Occipital lobe (tissue), 2 donors: Measurements from ENCODE around the gene VPS37D. TPM values are rescaled to one million over a fixed set of nuclear protein-coding genes. Genes with fewer than 3 reads are reported as not detected.
A peak's percentile ranks its signal among the peaks of the same experiment; 100 is the strongest.

ENCODE experiments used
- DNase-seq: peaks from one replicate; lab custom pipeline; 2025; lab: John Stamatoyannopoulos, UW
- total RNA-seq: library from RNA; depleted of rRNA; stranded (reverse); fragments of >200 nt; gene quantifications from one replicate; pipeline ENCODE4 v1.2.3, GENCODE V29; 2014

Gene VPS37D
- total RNA-seq, 1 donor from 2014 or later = 21.5 TPM

DNA sequence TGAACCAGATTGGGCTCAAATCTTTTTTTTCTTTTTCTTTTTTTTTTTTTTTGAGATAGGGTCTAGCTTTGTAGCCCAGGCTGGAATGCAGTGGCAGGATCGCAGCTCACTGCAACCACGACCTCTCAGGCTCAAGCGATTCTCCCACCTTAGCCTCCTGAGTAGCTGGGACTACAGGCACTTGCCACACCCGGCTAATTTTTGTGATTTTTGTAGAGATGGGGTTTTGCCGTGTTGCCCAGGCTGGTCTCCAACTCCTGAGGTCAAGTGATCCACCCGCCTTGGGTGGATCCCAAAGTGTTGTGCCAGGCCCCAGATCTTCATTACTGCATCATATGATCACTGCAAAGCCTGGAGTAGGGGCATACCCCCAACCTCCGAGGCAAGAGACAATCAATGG is 12.9 kb downstream of the VPS37D start:
- no peak for DNase-seq

DNA sequence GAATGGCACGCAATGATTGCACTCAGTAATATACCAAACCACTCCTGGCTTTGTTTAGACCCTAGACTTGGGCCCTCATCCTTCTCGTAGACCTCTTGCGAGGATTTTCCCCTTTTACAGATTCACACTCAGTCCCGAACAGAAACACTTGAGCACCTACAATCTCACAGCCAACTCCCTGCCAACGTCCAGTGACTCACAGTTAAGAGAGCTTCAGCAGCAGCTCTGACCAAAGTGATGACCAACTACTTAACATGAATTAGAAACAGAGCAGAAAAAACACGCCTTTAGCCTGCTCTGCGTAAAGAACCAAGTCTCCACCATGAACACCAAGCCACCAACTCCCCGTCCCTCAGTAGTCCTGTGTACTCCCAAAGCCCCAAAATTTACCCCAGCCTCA is 13.4 kb downstream of the VPS37D start:
- DNase-seq = no peak

DNA sequence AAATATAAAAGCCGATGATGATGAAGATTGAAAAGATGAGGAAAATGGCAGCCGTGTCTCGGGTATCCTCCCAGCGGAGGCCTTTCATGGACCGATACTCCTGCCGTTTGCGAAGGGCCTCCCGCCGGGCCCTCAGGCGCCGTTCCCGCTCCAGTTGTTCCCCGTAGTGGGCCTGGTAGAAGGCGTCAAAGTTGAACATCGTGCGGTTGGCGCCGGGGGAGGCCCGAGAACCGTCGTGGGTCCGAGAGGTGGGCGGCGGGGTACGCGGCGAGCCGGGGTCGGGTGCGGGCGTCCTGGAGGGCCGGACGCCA is 15.1 kb downstream of the VPS37D start:
- no peak for DNase-seq

DNA sequence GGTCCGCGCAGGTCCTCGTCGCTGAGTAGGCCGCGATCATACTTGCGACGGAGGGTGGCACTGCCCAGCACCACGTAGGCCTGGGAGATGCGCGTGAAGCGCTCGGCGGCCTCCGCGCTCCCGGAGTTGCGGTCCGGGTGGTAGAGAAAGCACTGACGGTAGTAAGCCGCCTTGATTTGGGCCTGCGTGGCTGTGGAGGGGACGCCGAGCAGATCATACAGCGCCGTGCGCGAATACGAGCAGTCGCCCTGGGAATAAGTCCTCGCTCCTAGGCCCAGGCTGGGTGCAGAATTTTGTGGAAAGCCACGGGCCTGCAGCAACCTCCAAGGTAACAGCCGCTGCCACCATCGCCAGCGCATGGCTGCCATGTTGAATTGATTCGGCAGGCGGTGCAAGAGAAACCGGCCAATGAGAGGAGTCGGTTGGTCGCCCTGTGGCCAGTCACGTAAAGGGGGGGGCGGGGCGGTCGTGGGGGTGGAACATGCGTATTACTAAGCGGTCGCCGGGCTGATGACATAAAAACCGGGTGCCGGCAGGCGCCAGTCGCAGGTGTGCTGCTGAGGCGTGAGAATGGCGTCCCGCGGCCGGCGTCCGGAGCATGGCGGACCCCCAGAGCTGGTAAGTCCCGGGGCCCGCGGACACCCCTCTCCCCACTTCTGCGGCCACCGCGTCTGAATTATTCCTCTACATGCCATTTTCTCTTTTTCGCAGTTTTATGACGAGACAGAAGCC is 15.6 kb downstream of the VPS37D start, which contains the start of the genes BUD23 and DNAJC30:
Gene BUD23, plus strand, starts transcription at position 542 of the 732 bp plus-strand sequence. Its CDS starts 29 bp downstream, at position 571.
Gene DNAJC30, minus strand, starts transcription at position 398 of the 732 bp plus-strand sequence. Its CDS starts 30 bp downstream, at position 368.
- DNase-seq = peak; percentile 96

DNA sequence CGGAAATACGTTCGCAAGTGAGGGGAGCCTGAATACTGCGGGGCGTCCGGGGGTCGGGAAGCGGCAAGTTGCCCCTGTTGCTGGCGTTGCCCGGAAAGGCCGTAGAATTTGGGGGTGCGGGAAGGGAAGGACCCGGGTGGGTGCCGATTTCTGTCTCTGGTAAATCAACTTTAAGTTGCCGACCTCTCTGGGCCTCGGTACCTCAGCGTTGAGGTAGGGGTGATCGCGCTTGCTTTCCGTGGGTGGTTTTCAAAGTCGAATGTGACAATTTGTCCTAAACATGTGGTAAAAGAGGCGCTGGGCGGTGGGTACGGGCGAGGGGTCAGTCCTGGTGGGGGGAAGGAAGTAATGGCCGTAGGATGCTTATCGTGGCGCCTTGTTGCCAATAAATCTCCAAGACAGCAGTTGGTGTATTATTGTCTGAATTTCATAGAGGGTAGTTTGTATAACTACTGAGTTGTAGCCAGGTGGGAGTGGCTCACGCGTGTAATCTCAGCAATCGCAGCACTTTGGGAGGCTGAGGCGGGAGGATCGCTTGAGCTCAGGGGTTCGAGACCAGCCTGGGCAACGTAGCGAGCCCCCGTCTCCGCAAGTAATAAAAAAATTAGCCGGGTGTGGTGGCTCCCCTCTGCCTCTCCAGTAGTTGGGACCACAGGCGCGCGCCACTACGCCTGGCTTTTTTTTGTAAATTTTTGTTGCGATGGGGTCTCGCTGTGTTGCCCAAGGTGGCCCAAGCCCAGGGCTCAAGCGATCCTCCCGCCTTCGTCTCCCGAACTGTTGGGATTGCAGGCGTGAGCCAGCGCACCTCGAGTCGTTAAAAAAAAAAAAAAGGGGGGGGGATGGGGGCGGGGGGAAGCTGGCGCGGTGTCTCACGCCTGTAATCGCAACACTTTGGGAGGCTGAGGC is 16.4 kb downstream of the VPS37D start:
- no peak for DNase-seq

DNA sequence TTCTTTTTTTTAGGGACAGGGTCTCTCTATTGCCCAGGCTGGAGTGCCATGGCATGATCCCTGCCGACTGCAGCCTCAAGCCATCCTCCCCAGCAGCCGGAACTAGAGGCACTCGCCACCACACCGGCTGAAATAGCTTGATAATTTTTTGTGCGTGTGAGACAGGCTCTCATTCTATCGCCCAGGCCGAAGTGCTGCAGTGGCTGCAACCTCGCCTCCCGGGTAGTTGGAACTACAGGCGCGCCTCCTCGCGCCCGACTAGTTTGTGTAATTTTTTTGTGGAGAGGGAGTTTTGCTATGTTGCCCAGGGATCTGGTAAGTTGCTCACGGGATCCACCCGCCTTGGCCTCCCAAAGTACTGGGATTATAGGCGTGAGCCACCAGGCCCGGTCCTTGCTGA is 17.7 kb downstream of the VPS37D start:
- DNase-seq = no peak

DNA sequence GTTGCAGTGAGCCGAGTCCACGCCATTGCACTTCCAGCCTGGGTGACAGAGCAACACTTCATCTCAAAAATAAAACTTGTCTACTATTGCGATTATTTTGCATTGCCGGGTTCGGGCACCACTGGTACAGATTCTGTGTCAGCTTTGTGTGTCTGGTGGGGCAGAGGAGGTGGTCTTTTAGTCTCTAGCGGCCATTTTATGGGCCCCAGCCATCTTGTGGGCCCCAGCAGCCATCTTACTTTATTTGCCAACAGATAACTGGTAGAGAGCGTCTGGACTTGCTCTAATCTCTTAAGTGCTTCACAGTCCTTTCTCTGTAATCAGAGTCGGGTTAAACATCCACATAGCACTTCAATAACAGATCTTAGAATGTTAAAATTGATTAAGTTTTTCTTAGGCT is 20.7 kb downstream of the VPS37D start:
- no peak for DNase-seq

DNA sequence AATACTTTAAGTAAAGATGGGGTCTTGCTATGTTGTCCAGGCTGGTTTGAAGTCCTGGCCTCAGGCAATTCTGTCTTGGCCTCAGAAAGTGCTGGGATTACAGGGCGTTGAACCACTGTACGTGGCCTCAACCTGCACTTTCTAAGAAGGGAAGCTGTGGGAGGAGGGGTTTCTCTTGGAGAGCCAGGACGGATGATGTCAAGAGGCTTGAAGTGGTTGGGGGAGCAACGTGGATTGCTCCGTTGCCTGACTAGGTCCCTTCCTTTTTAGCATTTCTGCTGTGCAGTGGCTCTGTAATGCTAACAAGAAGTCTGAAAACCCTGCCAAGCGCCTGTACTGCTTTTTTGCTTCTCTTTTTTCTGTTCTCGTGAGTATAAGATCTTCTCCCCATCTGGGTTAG is 23.0 kb downstream of the VPS37D start:
- DNase-seq = no peak

DNA sequence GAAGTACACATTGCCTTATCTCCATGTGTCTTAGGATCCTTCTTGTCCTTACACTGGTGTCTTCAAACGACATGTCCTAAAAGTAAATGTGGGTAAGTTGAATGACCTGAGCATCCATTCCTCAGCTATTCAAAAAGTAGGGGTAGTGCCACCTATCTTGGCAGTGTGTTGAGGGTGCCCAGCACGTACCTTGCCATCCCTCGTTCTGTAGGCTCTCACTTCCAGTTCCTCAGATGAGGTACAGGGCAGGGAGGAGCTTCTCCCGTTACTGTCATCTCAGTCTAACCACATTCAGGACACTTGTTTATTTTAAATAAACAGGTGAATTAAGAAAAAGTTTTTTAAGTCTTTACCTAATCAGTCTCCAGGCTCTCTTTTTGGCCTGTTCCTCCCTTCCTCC is 28.7 kb downstream of the VPS37D start:
- DNase-seq = no peak

DNA sequence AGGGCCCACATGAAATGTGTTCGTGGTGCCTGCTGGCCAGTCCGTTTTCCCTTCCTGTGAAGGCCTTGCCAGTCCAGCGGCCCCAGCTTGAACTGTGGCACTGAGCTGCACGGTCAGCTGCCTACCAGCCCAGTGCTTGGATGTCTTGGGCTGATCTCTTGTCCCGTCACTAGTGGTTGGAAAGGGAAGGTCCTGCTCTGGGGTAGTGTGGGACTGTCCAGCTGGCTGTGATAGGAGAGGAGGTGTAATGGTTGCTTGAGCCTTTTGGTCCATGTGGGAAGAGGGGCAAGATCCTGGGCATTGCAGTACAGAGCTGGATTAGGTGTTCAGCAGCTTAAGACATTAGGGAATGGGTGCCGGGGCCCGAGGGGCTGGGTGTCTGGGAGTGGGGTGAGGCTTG is 30.8 kb downstream of the VPS37D start:
- DNase-seq = no peak

DNA sequence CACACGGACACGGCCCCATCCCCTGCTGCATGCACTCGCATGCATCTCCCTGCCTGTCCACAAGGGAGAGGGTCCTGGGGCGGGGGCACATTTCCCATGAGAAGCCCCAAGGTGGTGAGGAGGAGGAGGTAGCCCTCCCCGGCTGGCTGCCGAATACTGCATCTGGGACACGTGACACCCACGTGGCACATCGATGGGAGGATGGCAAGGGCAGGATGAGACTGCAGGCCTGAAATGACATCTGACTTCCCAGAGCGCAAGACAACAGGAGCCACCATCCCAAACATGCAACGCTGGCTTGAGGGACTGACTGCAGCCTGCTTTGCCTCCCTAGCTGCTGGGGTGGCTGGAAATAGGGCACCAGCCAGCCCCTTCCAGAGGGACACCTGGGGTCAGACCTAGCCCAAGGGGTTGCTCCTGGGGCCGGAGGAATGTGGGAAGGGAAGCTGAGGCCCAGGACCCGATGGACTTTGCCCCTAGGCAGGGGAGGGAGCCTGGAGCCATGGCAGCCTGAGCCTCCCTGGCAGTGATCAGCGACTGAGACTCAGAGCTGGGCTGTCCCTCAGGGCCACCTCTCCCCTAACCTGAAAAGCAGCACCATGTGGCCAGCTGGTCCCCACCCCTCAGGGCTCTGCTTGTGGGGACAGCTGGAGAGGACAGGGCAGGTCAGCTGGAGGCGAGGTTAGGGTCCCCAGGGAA is 31.9 kb downstream of the VPS37D start:
- no peak for DNase-seq

DNA sequence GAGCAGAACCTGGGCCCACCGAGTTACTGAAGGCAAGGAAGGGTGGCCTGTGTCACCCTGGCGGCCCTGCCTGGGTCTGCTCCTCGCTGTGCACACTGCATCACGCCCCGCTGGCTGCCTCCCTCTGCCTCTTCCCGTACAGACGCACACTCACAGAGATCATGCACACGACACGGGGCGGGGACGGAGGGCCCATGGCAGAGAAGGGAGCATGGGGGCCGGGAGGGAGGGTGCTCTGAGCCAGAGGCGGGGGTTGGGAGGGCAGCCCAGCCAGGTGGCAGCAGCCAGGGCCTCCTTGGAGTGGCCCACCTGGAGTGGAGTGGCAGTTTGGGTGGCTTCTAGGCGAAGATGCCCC is 32.4 kb downstream of the VPS37D start:
- no peak for DNase-seq

DNA sequence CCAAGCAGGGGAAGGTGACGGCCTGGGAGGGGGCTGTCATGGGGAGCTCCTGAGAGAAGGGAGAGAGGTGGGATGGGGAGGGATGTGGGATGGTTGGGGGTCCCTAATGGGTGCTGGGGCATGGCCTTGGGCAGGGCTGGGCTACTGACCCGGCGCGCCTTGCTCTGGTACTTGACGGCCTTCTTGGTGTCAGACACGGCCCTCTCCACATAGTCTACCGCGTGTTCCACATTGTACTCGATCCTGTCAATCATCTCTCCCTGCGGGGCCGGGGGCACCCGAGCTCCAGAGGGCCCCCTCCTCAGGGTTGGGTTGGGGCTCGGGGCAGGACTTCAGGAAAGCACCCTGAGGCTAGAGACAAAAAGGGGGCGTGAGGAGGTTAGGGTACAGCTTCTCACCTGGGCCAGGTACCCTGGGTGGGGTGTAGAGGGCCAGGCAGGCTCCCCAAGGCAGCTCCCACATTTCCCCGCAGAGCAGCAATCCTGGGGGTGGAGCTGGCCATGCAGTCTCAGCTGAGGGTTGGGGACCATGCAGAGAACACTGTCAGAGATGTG is 33.0 kb downstream of the VPS37D start:
- no peak for DNase-seq

DNA sequence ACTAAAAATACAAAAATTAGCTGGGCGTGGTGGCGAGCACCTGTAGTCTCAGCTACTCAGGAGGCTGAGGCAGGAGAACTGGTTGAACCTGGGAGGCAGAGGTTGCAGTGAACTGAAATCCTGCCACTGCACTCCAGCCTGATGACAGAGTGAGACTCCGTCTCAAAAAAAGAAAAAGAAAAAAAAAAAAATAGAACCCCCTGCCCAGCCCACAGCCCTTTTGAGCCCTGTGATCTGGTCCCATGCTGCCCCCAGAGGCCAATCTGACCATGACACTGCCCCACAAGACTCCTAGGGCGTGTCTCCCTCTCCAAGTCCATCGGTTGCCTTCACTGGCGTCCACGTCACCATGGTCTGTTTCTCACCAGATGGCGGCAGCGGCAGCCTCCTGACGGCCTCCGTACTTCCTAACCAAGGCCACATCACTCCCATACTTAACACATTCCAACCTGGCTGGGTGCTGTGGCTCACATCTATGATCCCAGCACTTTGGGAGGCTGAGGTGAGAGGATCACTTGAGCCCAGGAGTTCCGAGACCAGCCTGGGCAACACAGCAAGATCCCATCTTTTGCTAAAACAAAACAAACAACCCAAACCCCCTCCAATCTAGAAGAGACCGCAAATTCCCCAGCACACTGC is 33.8 kb downstream of the VPS37D start:
- peak; percentile 43 for DNase-seq

DNA sequence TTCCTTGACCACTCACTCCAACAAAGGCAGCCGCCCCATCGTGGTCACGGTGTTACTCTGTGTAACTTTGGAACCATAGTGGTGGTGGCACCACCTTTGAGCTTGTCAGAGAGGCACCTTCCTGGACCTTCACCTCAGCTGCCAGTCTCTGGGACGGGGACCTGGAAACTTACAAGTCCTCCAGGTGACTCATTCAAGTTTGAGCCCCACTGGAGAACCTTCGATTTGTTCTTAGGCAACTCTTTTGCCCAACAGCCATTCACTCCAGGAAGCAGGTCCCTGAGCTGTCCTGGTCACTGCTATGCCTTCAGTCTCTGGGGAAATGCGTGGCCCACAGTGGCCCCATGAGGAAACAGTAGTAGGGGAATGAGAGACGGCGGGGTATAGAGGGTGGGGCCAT is 34.6 kb downstream of the VPS37D start:
- DNase-seq = no peak

DNA sequence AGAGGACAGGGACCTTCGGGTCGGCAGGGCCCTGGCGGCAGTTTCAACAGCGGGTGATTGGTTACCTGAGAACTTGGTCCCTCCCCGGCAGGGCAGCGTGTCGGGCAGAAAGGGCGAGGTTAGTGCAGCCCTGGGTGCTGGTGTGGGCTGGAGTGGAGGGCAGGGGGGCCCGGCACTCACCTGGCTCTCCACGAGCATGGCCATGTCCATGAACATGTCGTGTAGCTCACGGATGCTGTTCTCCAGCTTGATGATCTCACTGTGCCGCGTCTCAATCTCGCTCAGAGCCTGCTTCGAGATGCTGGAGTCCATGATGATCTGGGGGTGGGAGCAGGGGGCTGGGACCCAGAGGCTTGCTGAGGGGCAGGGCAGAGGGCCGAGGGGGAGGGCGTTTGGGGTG is 35.0 kb downstream of the VPS37D start:
- DNase-seq = no peak

DNA sequence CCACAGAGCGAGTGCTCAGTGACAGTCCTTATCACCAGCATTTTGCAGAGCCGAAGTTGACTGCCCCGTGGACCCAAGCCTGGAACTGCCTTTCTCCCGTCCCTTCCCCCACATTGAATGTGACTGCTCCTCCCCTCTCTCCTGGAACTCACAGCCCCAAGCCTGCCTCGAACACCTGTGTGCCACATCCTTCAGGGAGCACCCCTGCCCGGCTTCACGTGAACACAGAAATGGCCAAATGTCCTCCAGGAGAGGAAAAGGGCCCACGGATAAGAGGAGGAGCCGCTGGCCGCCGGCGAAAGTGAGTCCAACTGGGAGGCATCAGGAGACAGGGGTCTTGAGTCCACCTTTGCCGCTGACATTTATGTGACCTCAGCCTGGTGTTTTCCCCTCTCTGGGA is 35.6 kb downstream of the VPS37D start:
- no peak for DNase-seq

DNA sequence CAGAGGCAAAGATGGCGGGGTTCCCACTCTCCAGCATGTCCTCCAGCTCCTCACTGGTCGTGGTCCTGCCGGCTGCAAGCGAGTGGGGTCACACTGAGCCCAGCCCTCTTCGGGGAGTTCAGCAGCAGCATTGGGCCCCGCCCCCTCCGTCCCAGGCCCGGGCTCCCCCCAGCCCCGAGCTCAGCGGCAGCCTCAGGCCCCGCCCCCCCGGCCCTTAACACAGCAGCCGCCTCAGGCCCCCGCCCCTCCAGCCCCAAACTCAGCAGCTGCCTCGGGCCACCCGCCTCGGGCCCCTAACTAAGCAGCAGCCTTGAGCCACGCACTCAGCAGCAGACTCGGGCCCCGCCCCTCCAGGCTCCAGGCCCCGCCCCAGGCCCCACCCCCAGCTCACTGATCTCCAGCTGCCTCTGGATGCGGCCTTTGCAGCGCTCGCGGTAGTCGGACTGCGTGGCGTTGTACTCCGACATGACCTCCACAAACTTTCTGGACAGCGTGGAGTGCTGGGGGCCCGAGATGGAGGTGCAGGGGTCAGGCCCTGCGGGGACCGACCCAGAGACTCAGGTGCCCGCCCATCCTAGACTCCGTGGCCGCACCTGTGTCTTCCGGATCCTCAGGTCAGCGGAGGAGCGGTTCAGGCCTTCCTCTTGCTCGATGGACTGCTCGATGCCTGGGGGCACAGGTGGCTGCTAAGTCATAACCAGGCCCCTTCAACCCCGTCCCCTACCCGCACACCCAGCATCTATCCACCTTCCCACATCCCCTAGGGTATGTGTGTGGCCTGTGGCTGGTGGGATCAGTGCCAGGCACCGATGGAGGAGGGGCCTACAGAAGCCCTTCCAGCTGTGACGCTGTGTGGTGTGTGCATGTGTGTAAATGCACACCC is 36.4 kb downstream of the VPS37D start:
- DNase-seq = no peak

DNA sequence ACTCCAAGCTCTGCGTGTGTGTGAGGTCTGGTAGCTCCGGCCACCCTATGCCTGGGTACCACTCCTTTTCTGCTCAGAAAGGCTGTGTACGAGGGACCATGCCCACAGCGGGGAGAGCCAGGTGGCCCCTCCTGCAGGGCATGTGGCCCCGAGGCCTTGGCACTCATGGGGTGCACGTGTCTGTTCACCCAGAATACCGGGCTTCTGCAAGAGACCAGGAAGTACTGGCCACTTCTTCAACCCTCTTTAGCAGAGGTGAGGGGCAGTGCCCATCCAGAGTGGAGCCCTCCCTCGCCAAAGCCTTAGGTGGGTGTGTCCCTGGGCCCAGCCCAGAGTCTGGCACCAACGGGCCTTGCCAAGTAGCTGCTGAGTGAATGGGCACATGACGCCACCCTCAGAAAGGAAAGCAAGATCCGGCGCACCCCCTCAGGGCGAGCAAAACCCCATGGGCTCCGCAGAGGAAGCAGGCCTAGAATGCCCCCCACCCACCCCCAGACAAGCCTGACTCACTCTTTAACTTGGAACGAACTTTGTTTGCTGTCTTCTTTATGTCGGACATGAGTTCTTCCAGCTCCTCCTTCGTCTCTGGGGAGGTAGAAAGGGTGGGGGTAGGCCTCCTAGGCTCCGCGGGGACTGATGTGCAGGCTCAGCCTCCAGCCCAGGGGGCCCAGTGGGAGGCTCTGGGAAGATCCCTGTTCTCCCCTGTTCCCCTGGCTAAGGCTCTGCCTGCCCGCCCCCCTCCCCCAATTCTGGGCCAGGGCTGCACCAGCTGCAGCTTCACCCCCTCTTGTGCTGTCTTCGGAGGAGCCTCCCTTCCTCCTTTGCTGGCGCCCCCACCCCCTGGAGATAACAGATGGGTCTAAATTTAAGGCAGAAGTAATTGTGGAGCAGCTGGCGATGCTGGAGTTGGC is 37.3 kb downstream of the VPS37D start:
- DNase-seq = peak; percentile 45
